ENCODE results near the gene FREM1. TPM values are rescaled to one million over a fixed set of nuclear protein-coding genes. Genes with fewer than 3 reads are reported as not detected.

Gene FREM1
- total and polyA plus RNA-seq, 2 of the 4 experiments (the other 2 are of a cell fraction) = under 0.01 TPM; not detected in 1

DNA sequence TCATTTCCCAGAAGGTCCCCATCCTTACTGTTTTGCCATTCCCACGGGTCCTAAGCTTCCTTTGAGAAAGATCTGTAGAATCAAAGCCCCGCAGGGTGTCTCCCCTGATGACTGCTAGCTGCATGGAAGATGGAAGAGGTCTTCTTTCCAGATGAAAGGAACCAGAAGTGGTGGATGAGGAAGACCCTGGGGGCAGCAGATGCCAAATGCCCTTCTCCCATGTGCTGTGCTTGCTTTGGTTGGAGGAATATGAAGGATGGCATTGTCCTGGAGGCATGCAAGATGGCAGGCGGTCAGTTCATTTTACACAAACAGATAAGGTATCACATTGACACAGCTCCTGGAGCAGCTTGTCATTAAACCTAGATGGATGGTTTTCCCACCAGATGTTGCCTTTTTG lies 161.9 kb downstream of the FREM1 start:
- no peak overlapping the region for H2AK5ac ChIP-seq (ENCODE audit: low read depth, low read length)
- no peak overlapping the region for H2BK120ac ChIP-seq (ENCODE audit: low read depth, low read length)
- no peak overlapping the region for H2BK20ac ChIP-seq (ENCODE audit: low read depth, low read length)
- H4K5ac ChIP-seq (ENCODE audit: low read depth, low read length) = no peak overlapping the region
- no peak for DNase-seq
- ChIA-PET CTCF (interaction anchor here (0.6 kb wide), 1 partner anchor 54 kb away, joined by 3 read pairs; no protein-coding TSS in a partner anchor), POLR2A (ENCODE audit: unreplicated experiment) (no interaction called here)
- BruUV-seq (replicated peaks) = no TSS peak
- no peak for TF ChIP-seq RFX5 (IDR thresholded peaks at IDR 0.05; ENCODE audit: low read depth, low read length)
- H3K4me1 ChIP-seq (ENCODE audit: control insufficient read depth, insufficient read depth, low read length) = no peaks in the 10 kb centered on the region
- no peak overlapping the region for H3K27ac ChIP-seq (ENCODE audit: insufficient read depth, low read length)
- in situ Hi-C loops (cut with MboI; ENCODE audit: low sequenced_read_pairs) (no loop called here), dilution Hi-C loops (cut with HindIII; ENCODE audit: low sequenced_read_pairs, unreplicated experiment) (no loop called here), intact Hi-C loops (cut with micrococcal nuclease) (no loop called here)
- H2AK9ac ChIP-seq (replicated peaks; ENCODE audit: low read depth, low read length, poor library complexity) = no peak overlapping the region
- no peak for ATAC-seq (ENCODE audit: low read depth)
- no peaks in the 10 kb centered on the region for H3K9me1 ChIP-seq (ENCODE audit: insufficient read depth, low read length)
- H3K14ac ChIP-seq (replicated peaks; ENCODE audit: low read depth, low read length) = no peak overlapping the region
- no peaks in the 10 kb centered on the region for H3K36me3 ChIP-seq (ENCODE audit: control insufficient read depth, insufficient read depth, low read length)
- H3K79me1 ChIP-seq (ENCODE audit: low read depth in 1 of 2, low read length in 2 of 2) = no peaks in the 10 kb centered on the region
- no peak overlapping the region for H3K4ac ChIP-seq (ENCODE audit: low read depth, low read length)
- H2BK15ac ChIP-seq (ENCODE audit: low read depth, low read length) = no peak overlapping the region
- no peak overlapping the region for H3K9ac ChIP-seq (ENCODE audit: low read depth, low read length)
- no peak overlapping the region for H3K18ac ChIP-seq (ENCODE audit: low read depth, low read length)
- no peak overlapping the region for H4K91ac ChIP-seq (ENCODE audit: insufficient read depth, low read depth, low read length)
- no peak overlapping the region for H2BK5ac ChIP-seq (ENCODE audit: low read depth, low read length, poor library complexity, severe bottlenecking)
- no peak overlapping the region for H2AFZ ChIP-seq (replicated peaks; ENCODE audit: low read length, poor library complexity)
- no peak overlapping the region for H4K8ac ChIP-seq (ENCODE audit: low read depth in 2 of 2, low read length in 2 of 2)
- H4K20me1 ChIP-seq (ENCODE audit: insufficient read depth, low read length) = no peaks in the 10 kb centered on the region
- no peak overlapping the region for H3K4me3 ChIP-seq (ENCODE audit: insufficient read depth, low read depth, low read length)
- H3K23ac ChIP-seq (ENCODE audit: low read depth, low read length) = no peak overlapping the region
- no peak overlapping the region for H3K4me2 ChIP-seq (ENCODE audit: low read depth, low read length)
- H3K9me3 ChIP-seq (ENCODE audit: control insufficient read depth, insufficient read depth, low read length) = no peaks in the 10 kb centered on the region
- no peak overlapping the region for H3K56ac ChIP-seq (ENCODE audit: extremely low read depth, insufficient read depth, low read length)
- no CpG with 5 or more reads among the region's 3 CpGs for WGBS, 2 experiments (ENCODE audit: extremely low coverage in 2 of 2, insufficient read length in 1 of 2)
- H3K27me3 ChIP-seq (ENCODE audit: control insufficient read depth, insufficient read depth, low read length) = no peaks in the 10 kb centered on the region; the same call in 1 of the 2 replicates

All from IMR-90 (cell line).